ENCODE results near the gene C5orf22.
A peak's percentile ranks its signal among the peaks of the same experiment; 100 is the strongest.

The C5orf22 gene

GRCh38 chr5:31502506-31502905, 29.6 kb upstream of the C5orf22 start:
- no peaks in the 10 kb centered on the region for H3K36me3 ChIP-seq (ENCODE audit: control insufficient read depth, insufficient read depth, low read length)

GRCh38 chr5:31504529-31504928, 27.6 kb upstream of the C5orf22 start:
- no peak for TF ChIP-seq CTCF (IDR thresholded peaks at IDR 0.05)
- H3K36me3 ChIP-seq (ENCODE audit: control insufficient read depth, insufficient read depth, low read length): no peaks in the 10 kb centered on the region
- H3K9me3 ChIP-seq (ENCODE audit: control insufficient read depth, low read length): no peaks in the 10 kb centered on the region

More at GRCh38 chr5:31502506-31502905, 29.6 kb upstream of the C5orf22 start:
- Histone ChIP-seq H3K9me3 (ENCODE audit: control insufficient read depth, low read length) (no peaks in the 10 kb centered on the region), H3K27me3 (ENCODE audit: control insufficient read depth, insufficient read depth, low read length) (no peaks in the 10 kb centered on the region), H3K27ac (no peak overlapping the region), H3K4me2 (ENCODE audit: low read length) (no peak overlapping the region), H2AFZ (no peak overlapping the region), H3K4me1 (peaks cover 8% of the 10 kb centered on the region), H3K4me3 (ENCODE audit: low read depth, low read length) (no peak overlapping the region), H3K79me2 (no peaks in the 10 kb centered on the region), H3K9ac (no peak overlapping the region)
- TF ChIP-seq CTCF (IDR thresholded peaks at IDR 0.05): no peak

GRCh38 chr5:31511305-31511704, 20.8 kb upstream of the C5orf22 start:
- no peak for TF ChIP-seq CTCF (IDR thresholded peaks at IDR 0.05)
- Histone ChIP-seq H3K4me3 (ENCODE audit: low read depth, low read length) (no peak overlapping the region), H3K9ac (no peak overlapping the region), H3K36me3 (ENCODE audit: control insufficient read depth, insufficient read depth, low read length) (no peaks in the 10 kb centered on the region), H3K4me2 (ENCODE audit: low read length) (no peak overlapping the region), H3K9me3 (ENCODE audit: control insufficient read depth, low read length) (no peaks in the 10 kb centered on the region), H2AFZ (no peak overlapping the region), H3K27ac (no peak overlapping the region), H3K27me3 (ENCODE audit: control insufficient read depth, insufficient read depth, low read length) (no peaks in the 10 kb centered on the region), H3K4me1 (no peaks in the 10 kb centered on the region), H3K79me2 (no peaks in the 10 kb centered on the region)

More at GRCh38 chr5:31504529-31504928, 27.6 kb upstream of the C5orf22 start:
- Histone ChIP-seq H3K27me3 (ENCODE audit: control insufficient read depth, insufficient read depth, low read length) (no peaks in the 10 kb centered on the region), H3K4me2 (ENCODE audit: low read length) (no peak overlapping the region), H3K79me2 (no peaks in the 10 kb centered on the region), H3K9ac (no peak overlapping the region), H3K4me3 (ENCODE audit: low read depth, low read length) (no peak overlapping the region), H3K4me1 (peaks cover 8% of the 10 kb centered on the region), H2AFZ (peak overlapping the region; percentile 47), H3K27ac (no peak overlapping the region)

GRCh38 chr5:31516802-31517201, 15.3 kb upstream of the C5orf22 start:
- Histone ChIP-seq H3K4me3 (ENCODE audit: low read depth, low read length) (no peak overlapping the region), H3K27me3 (ENCODE audit: control insufficient read depth, insufficient read depth, low read length) (no peaks in the 10 kb centered on the region), H3K27ac (no peak overlapping the region), H2AFZ (no peak overlapping the region), H3K4me2 (ENCODE audit: low read length) (no peak overlapping the region), H3K79me2 (no peaks in the 10 kb centered on the region), H3K9me3 (ENCODE audit: control insufficient read depth, low read length) (no peaks in the 10 kb centered on the region), H3K36me3 (ENCODE audit: control insufficient read depth, insufficient read depth, low read length) (no peaks in the 10 kb centered on the region), H3K4me1 (no peaks in the 10 kb centered on the region), H3K9ac (no peak overlapping the region)
- no peak for TF ChIP-seq CTCF (IDR thresholded peaks at IDR 0.05)

GRCh38 chr5:31523041-31523440, 9.1 kb upstream of the C5orf22 start:
- Histone ChIP-seq H3K4me1 (no peaks in the 10 kb centered on the region), H3K4me2 (ENCODE audit: low read length) (no peak overlapping the region), H3K4me3 (ENCODE audit: low read depth, low read length) (no peak overlapping the region), H3K79me2 (no peaks in the 10 kb centered on the region), H3K9ac (no peak overlapping the region), H3K9me3 (ENCODE audit: control insufficient read depth, low read length) (no peaks in the 10 kb centered on the region), H3K27me3 (ENCODE audit: control insufficient read depth, insufficient read depth, low read length) (no peaks in the 10 kb centered on the region), H3K36me3 (ENCODE audit: control insufficient read depth, insufficient read depth, low read length) (no peaks in the 10 kb centered on the region), H3K27ac (no peak overlapping the region), H2AFZ (no peak overlapping the region)
- TF ChIP-seq CTCF (IDR thresholded peaks at IDR 0.05): no peak
